GM12801 (cell line): ENCODE measurements around the gene SSUH2.

ENCODE experiments used
- TF ChIP-seq, protein P1 (sequence below): IDR thresholded peaks from one replicate; pipeline ENCODE4 v1.5.1; 2011; ENCODE audit warnings: control low read depth; ENCODE audit not compliant: insufficient read length; ENCODE audit errors: extremely low read depth

The SSUH2 gene

DNA sequence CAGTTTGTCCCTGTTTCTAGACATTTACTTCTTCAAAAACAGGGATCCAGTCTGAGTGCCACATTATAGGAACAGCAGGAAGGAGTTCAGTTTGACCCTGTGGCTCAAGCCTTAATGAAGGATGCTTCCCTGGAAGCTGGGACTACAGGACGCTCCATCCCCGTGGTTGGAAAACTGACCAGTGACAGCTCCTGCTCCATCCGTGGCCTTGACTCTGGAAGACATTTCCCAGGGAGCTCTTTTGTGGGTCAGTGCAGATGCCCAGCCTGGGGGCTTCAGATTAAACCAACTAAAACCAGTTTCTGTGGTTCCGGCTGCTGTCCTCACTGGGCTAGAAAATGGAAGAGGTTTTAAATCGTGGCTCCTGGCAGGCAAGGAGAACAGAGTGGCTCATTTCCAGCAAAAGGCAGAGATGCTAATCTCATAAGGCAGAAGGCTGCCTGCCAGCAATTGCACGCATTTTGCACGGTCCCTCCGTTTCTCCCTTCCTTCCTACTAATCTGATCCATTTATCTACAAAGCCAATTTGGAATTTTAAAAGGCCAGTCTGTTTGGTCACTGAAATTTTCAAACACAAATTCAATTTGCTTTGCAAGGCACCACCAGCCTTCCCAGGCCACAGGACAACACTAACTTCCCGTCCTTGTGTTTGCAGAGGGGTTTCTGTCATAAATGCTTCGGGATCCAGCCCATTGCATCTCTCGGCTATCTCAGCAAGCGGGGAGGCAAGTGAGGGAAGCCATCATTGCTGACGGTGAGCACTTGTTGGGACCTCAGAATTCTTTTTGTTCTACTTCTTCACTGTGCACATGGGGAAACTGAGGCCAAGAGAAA lies 6.2 kb upstream of the SSUH2 start:
- TF ChIP-seq, protein P1, sequence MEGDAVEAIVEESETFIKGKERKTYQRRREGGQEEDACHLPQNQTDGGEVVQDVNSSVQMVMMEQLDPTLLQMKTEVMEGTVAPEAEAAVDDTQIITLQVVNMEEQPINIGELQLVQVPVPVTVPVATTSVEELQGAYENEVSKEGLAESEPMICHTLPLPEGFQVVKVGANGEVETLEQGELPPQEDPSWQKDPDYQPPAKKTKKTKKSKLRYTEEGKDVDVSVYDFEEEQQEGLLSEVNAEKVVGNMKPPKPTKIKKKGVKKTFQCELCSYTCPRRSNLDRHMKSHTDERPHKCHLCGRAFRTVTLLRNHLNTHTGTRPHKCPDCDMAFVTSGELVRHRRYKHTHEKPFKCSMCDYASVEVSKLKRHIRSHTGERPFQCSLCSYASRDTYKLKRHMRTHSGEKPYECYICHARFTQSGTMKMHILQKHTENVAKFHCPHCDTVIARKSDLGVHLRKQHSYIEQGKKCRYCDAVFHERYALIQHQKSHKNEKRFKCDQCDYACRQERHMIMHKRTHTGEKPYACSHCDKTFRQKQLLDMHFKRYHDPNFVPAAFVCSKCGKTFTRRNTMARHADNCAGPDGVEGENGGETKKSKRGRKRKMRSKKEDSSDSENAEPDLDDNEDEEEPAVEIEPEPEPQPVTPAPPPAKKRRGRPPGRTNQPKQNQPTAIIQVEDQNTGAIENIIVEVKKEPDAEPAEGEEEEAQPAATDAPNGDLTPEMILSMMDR, result no peak

DNA sequence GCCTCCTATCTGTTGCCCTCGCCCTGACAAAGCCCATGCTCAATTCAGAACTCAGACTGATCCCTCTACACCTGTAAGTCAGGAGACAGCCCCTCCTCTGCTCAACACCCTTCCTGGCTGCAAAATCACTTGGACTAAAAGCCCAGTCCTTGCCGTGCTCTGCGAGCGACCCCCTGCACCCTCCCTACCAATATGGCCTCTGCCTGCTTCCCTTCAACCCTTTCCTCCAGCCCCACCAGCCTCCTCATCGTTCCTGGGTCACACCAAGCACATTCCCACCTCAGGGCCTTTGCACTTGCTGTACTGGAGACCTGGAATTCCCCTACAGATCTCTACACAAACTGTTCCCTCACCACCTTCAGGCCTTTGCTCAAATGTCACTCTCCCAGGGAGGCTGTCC lies 5.2 kb upstream of the SSUH2 start:
- TF ChIP-seq, protein P1, result no peak

DNA sequence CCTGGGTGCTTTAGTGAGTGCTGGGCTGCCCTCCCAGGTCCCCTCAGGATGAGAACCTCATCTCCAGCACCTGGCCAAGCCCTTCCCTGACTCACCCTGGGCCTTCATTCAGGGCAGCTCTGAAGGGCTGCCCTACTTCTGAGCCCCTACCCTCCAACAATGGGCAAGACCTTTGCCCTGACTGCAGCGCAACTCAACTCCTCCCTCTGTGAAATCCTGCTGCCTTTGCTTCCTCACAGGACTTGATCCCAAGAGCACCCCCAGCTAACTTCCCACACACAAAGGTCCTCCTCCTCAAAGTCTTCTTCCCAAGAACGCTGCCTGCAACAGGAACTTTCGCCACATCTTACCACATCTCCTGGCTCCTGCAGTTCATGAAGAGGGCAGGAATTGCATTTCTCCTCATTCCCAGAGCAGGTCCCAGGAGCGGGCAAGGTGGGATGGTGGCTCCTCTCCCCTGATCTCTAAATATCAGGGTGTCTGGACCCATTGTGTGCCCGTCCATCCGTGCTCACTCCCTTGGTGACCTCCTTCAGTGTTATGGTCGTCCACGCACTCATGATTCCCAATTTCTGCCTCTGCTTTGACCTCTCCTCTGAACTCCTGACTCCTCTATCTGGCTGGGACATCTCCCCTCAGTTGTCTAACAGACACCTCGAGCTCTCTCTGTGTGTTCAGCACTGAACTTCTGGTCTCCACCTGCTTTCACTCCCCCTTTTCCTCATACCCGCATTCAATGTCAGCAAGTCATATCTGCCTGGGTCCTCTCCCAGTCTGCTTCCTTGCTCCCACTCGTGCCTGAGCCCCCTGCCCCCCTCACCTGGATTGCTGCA lies 4.5 kb upstream of the SSUH2 start:
- TF ChIP-seq, protein P1, result no peak

DNA sequence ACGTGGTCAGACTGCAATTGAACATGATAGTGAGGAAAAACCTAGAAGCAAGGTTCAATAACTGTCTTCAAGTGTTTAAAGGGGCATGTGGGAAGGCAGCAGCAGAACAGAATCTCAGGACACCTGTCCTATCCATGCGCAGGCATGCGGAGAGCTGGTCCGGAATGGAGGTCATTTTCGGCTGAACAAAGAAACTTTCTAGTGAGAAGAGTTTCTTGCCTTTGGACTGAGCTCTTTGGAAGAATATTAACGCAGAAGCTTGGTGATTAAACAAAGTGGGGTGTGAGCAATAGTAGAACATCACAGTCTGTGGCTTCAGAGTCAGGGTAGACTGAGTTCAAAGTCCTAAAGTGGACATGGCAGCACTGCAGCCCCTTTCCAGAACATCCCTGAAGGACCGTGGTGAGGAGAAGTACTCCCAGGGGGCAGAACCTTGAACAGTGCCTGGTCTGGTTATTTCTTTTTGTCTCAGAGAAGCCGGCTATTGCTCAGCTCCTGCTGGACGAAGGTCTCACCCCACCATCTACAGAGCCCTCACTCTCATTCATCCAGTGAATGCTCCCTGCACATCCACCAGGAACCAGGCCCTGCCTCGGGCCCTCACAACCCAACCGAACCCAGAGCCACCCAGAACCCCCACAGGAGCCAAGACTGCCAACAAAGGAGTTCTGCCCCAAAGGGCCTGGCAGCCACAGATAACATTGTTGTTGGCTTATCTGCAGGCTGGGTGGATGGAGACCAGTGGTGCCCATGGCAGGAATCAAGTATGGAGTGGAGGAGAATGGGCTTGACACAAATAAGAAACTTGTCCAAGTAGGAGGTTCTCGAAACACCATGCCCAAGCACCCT lies 2.8 kb upstream of the SSUH2 start:
- TF ChIP-seq, protein P1, result no peak

DNA sequence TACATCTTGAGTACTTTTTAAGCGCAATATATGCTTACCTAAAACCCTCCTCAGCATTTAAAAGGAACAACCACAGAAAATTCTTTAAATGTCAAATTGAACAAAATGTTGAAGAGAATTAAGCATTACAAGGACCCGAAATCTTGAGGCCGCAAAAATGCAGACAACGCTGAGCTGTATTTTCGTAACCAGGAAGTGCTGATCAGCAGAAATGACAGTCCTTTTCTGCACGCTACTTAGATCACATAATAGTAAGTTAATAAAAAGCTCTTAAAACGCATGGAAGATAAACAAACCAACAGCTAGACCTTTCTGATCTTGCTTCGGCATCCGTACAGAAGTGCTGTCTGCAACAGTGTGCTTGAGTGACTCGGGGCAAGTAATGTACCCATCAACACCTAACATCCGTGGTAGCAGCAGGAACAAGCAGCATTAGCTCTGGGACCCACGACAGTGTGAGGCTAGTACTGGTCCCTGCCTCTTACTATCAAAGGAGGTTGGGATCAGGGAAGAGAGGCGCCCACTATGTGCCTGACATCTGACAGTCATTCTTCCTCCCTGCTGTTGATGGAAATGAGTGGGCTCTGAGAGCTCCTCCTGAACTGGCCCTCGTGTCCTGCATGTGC lies 1.8 kb upstream of the SSUH2 start:
- TF ChIP-seq, protein P1, result no peak

DNA sequence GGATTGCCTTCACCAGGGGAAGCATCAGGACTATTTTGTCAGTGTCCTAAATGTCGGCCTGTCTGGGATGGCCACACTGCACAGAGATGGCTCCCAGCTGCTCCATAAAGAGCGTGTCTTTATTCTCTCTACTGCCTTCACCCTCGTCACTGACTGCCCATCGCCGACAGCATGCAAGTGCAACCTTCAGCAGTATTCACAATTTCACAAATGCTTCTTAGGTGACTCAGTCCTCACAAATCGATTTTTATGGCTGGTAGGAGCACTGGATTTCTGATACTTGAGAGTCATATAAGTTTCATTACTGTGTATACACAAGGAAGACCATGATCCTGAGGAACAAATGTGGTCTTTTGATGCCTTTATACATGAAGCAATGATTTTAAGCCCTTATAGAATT lies 1.1 kb upstream of the SSUH2 start:
- TF ChIP-seq, protein P1, result no peak
